Neuronal stem cell (in vitro differentiated cells): Measurements from ENCODE around the gene YARS1.

ENCODE experiments used
- DNase-seq: peaks from one replicate; pipeline ENCODE4 v3.0.0-alpha.2; 2013; ENCODE audit warnings: low spot score
- H2AFZ ChIP-seq: one replicate; pipeline ENCODE4 v1.6.1; 2013; ENCODE audit warnings: mild to moderate bottlenecking, low read length, inconsistent platforms
- H2AK5ac ChIP-seq: 2 replicates; pipeline ENCODE4 v1.6.1; 2013; ENCODE audit warnings: low read depth, mild to moderate bottlenecking, inconsistent platforms, low read length, moderate library complexity, mixed read lengths
- H2BK120ac ChIP-seq: 2 replicates; pipeline ENCODE4 v1.6.1; 2013; ENCODE audit warnings: low read depth, mild to moderate bottlenecking, inconsistent platforms, low read length, moderate library complexity, mixed read lengths
- H2BK12ac ChIP-seq: one replicate; pipeline ENCODE4 v1.6.1; 2013; ENCODE audit warnings: low read length, inconsistent platforms
- H2BK15ac ChIP-seq: 2 replicates; pipeline ENCODE4 v1.6.1; 2013; ENCODE audit warnings: mild to moderate bottlenecking, low read length, inconsistent platforms, mixed read lengths
- H2BK5ac ChIP-seq: one replicate; pipeline ENCODE4 v1.6.1; 2013; ENCODE audit warnings: inconsistent platforms, mild to moderate bottlenecking, low read length, moderate library complexity
- H3K14ac ChIP-seq: one replicate; pipeline ENCODE4 v1.6.1; 2013; ENCODE audit warnings: low read length, inconsistent platforms
- H3K18ac ChIP-seq: 2 replicates; pipeline ENCODE4 v1.6.1; 2013; ENCODE audit warnings: low read length, inconsistent platforms
- H3K23ac ChIP-seq: 2 replicates; pipeline ENCODE4 v1.6.1; 2013; ENCODE audit warnings: low read depth, mild to moderate bottlenecking, mixed read lengths, low read length, inconsistent platforms; ENCODE audit not compliant: poor library complexity
- H3K27ac ChIP-seq: replicated peaks from 3 replicates; pipeline ENCODE4 v1.5.1; 2013; ENCODE audit warnings: low read length, inconsistent platforms
- H3K27me3 ChIP-seq, 3 experiments: 2 replicates each; pipeline ENCODE4 v1.6.1; 2013; ENCODE audit warnings: low read length in 3 of 3, mild to moderate bottlenecking in 2 of 3, inconsistent platforms in 1 of 3, low read depth in 1 of 3, mixed read lengths in 1 of 3, moderate library complexity in 1 of 3; ENCODE audit not compliant: control insufficient read depth in 3 of 3, insufficient read depth in 3 of 3
- H3K36me3 ChIP-seq, 2 donors: replicated peaks in 1 of 2; 2 replicates each; pipeline ENCODE4 v1.6.1; 2013; ENCODE audit warnings: low read length in 2 of 2; ENCODE audit not compliant: control insufficient read depth in 2 of 2, insufficient read depth in 2 of 2
- H3K4ac ChIP-seq: 2 replicates; pipeline ENCODE4 v1.6.1; 2013; ENCODE audit warnings: inconsistent platforms, mild to moderate bottlenecking, low read length, moderate library complexity
- H3K4me1 ChIP-seq, 2 donors: 1 replicate in 1 of 2; 2 replicates in 1 of 2; pipeline ENCODE4 v1.6.1; 2013; ENCODE audit warnings: low read length in 2 of 2, low read depth in 1 of 2; ENCODE audit not compliant: control insufficient read depth in 2 of 2, insufficient read depth in 1 of 2
- H3K4me2 ChIP-seq: one replicate; pipeline ENCODE4 v1.6.1; 2013; ENCODE audit warnings: mild to moderate bottlenecking, low read length, inconsistent platforms; ENCODE audit not compliant: insufficient read depth, poor library complexity, severe bottlenecking
- H3K4me3 ChIP-seq, 2 donors: 2 replicates each; pipeline ENCODE4 v1.5.1; 2013; ENCODE audit warnings: low read length in 2 of 2, mild to moderate bottlenecking in 2 of 2, inconsistent platforms in 1 of 2, moderate library complexity in 1 of 2
- H3K79me1 ChIP-seq: one replicate; pipeline ENCODE4 v1.6.1; 2013; ENCODE audit warnings: low read depth, mild to moderate bottlenecking, inconsistent platforms, low read length, moderate library complexity
- H3K9ac ChIP-seq: one replicate; pipeline ENCODE4 v1.6.1; 2013; ENCODE audit warnings: mild to moderate bottlenecking, low read depth, low read length, inconsistent platforms; ENCODE audit not compliant: poor library complexity
- H3K9me3 ChIP-seq, 2 donors: replicated peaks in 1 of 2; 2 replicates each; pipeline versions ENCODE3 to v1.6.1; 2013; ENCODE audit warnings: low read length in 2 of 2, mild to moderate bottlenecking in 2 of 2, inconsistent platforms in 1 of 2, low read depth in 1 of 2, mixed read lengths in 1 of 2, moderate library complexity in 1 of 2; ENCODE audit not compliant: control insufficient read depth in 2 of 2, insufficient read depth in 1 of 2
- H4K8ac ChIP-seq: one replicate; pipeline ENCODE4 v1.6.1; 2013; ENCODE audit warnings: low read depth, mild to moderate bottlenecking, inconsistent platforms, low read length, moderate library complexity
- H4K91ac ChIP-seq: one replicate; pipeline ENCODE4 v1.6.1; 2013; ENCODE audit warnings: low read length, low read depth, mild to moderate bottlenecking, inconsistent platforms; ENCODE audit not compliant: poor library complexity
- WGBS, 2 donors: extraction: QIAGEN DNeasy Blood & Tissue Kit; methylation state at CpG; one replicate each; pipeline ENCODE4 v1.1.7; 2013; ENCODE audit warnings: missing lambda C conversion rate in 2 of 2, mixed read lengths in 1 of 2; ENCODE audit not compliant: insufficient read length in 2 of 2, insufficient replicate concordance in 1 of 2; ENCODE audit errors: extremely low coverage in 2 of 2; 5-methylcytosine and 5-hydroxymethylcytosine counted together

YARS1 gene

DNA sequence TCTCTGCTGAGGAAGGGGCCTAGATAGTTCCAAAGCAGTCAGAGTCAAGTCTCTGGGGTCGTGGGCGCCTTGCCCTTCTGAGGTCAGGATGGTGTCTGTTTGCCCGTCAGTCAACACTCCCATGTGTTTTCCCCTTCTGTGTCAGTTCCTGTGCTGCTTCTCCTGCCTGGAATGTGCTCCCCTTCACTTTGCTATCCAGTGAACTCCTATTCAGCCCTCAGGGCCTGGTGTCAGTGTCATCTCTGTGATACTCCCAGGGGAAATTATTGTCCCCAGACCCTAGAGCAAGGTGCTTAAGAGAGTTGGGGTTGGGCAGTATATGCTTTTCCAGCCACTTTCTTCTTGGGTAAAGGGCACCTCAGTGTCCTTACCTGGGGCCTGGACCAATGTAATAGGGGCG is 68.8 kb downstream of the YARS1 start:
- no CpG with 5 or more reads among the region's 4 CpGs for WGBS, 2 donors

DNA sequence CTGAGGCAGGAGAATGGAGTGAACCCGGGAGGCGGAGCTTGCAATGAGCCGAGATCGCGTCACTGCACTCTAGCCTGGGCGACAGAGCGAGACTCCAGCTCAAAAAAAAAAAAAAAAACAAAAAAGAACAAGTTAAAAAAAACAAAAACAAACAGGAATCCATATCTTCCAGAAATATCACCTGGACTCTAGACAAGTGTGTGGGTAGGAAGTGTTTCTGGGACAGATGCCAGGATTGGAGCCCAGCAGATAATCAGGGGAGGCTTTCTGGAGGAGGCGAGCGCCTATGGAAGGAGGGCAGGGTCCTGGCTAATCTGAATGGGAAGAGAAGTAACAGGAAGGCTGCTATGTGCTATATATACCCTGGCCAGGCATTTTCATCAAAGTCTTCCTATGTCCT is 71.0 kb downstream of the YARS1 start:
- no CpG with 5 or more reads among the region's 9 CpGs for WGBS, 2 donors
- no peaks in the 10 kb centered on the region for H3K79me1 ChIP-seq
- H3K27me3 ChIP-seq, result peaks cover 0 to 2% (median 2%) of the 10 kb centered on the region in 3 experiments
- no peak overlapping the region for H3K23ac ChIP-seq
- no peak overlapping the region for H3K4me2 ChIP-seq
- no peak overlapping the region for H2BK15ac ChIP-seq
- no peak overlapping the region for H3K14ac ChIP-seq
- H3K4me3 ChIP-seq, result no peak overlapping the region
- H3K9me3 ChIP-seq, result no peaks in the 10 kb centered on the region
- peaks cover 16 to 18% of the 10 kb centered on the region in 2 donors for H3K4me1 ChIP-seq
- no peak overlapping the region for H4K8ac ChIP-seq
- H3K27ac ChIP-seq, result no peak overlapping the region
- H3K18ac ChIP-seq, result no peak overlapping the region
- no peaks in the 10 kb centered on the region for H3K36me3 ChIP-seq
- no peak overlapping the region for H2BK5ac ChIP-seq
- H3K4ac ChIP-seq, result no peak overlapping the region
- no peak overlapping the region for H2AK5ac ChIP-seq
- no peak for DNase-seq
- no peak overlapping the region for H2BK12ac ChIP-seq
- H4K91ac ChIP-seq, result no peak overlapping the region
- H2AFZ ChIP-seq, result no peak overlapping the region
- H2BK120ac ChIP-seq, result no peak overlapping the region
- no peak overlapping the region for H3K9ac ChIP-seq

More for the DNA sequence above, 68.8 kb downstream of the YARS1 start:
- H2BK12ac ChIP-seq, result no peak overlapping the region
- no peak overlapping the region for H2AK5ac ChIP-seq
- H3K27ac ChIP-seq, result no peak overlapping the region
- no peak for DNase-seq
- no peak overlapping the region for H3K9ac ChIP-seq
- H3K27me3 ChIP-seq, result no peaks in the 10 kb centered on the region
- no peak overlapping the region for H3K4me3 ChIP-seq
- no peak overlapping the region for H2AFZ ChIP-seq
- no peaks in the 10 kb centered on the region for H3K9me3 ChIP-seq
- no peak overlapping the region for H3K23ac ChIP-seq
- H3K36me3 ChIP-seq, result no peaks in the 10 kb centered on the region
- no peak overlapping the region for H2BK120ac ChIP-seq
- no peak overlapping the region for H3K4me2 ChIP-seq
- peaks cover 4 to 6% of the 10 kb centered on the region in 2 donors for H3K4me1 ChIP-seq
- no peak overlapping the region for H2BK5ac ChIP-seq
- H3K4ac ChIP-seq, result no peak overlapping the region
- no peak overlapping the region for H3K14ac ChIP-seq
- no peak overlapping the region for H4K91ac ChIP-seq
- no peak overlapping the region for H2BK15ac ChIP-seq
- H3K18ac ChIP-seq, result no peak overlapping the region
- no peak overlapping the region for H4K8ac ChIP-seq
- no peaks in the 10 kb centered on the region for H3K79me1 ChIP-seq

DNA sequence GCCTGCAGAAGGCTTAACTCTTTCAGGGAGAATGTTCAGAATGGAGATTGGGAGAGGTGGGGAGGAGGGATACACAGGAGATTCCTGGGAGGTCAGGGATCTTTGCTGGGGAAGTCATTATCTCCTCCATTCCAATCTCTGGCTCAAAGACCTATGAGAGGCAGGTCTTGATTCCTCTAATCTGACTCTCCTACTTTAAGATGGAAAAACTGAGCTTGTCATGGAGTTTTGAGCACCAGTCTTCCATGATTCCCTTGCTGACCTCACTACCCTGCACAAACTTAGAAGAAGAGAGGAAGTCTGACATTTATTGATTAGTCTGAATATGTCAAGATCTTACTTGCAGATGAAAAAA is 73.1 kb downstream of the YARS1 start:
- Histone ChIP-seq H3K36me3 (no peaks in the 10 kb centered on the region), H4K91ac (no peak overlapping the region), H2BK15ac (no peak overlapping the region), H3K23ac (no peak overlapping the region), H3K27me3 (peaks cover 0 to 14% (median 13%) of the 10 kb centered on the region in 3 experiments), H2BK120ac (no peak overlapping the region), H3K4me2 (no peak overlapping the region), H3K4ac (no peak overlapping the region), H3K14ac (no peak overlapping the region), H2BK5ac (no peak overlapping the region), H3K4me3 (no peak overlapping the region), H3K4me1 (peaks cover 16 to 21% of the 10 kb centered on the region in 2 donors), H3K18ac (no peak overlapping the region), H4K8ac (no peak overlapping the region), H3K79me1 (no peaks in the 10 kb centered on the region), H3K27ac (no peak overlapping the region), H2AK5ac (no peak overlapping the region), H2AFZ (no peak overlapping the region), H2BK12ac (no peak overlapping the region), H3K9ac (no peak overlapping the region), H3K9me3 (no peaks in the 10 kb centered on the region)
- DNase-seq, result no peak

DNA sequence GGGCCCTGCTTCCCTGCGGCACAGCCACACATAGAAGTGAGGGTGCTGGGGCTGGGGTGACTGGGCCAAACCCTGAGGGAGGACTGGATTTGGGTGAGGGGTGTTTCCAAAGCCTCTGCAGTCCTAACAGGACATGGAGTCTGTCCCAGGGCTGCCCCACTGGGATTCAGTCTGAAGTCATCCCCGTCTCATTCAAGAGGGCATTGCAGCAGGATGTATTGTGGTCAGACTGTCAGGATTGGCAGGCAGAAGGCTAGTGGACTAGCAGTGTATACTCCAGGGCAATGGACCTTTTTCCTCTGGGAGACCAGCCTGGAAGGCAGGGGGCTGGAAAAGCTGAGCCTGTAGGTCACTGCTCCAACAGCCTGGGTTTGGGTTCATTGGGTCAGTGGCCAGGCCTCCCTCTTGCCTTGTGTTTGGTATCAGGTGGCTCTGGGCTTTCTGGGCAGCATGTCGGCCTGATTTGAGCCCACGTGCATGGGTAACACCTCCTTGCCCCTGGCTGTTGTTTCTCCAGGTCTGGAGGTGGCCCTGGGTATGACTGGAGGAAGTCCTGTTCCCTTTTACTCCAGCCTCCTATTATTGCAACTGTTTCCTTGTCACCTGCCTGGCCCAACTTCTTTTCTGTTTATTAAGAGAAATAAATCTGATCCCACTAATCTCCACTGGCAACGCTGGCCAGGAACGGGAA is 73.6 kb downstream of the YARS1 start:
- H3K9me3 ChIP-seq, result no peaks in the 10 kb centered on the region
- no peak overlapping the region for H3K18ac ChIP-seq
- H3K4me1 ChIP-seq, result peaks cover 16 to 21% of the 10 kb centered on the region in 2 donors
- no peak overlapping the region for H2AFZ ChIP-seq
- no peak overlapping the region for H3K4ac ChIP-seq
- no peak overlapping the region for H2BK12ac ChIP-seq
- no peak overlapping the region for H4K91ac ChIP-seq
- H3K27ac ChIP-seq, result no peak overlapping the region
- no peak overlapping the region for H4K8ac ChIP-seq
- no peak overlapping the region for H2AK5ac ChIP-seq
- no peak overlapping the region for H3K23ac ChIP-seq
- no peak overlapping the region for H3K9ac ChIP-seq
- H3K4me3 ChIP-seq, result no peak overlapping the region
- H3K36me3 ChIP-seq, result no peaks in the 10 kb centered on the region
- DNase-seq, result no peak
- no peak overlapping the region for H3K4me2 ChIP-seq
- no CpG with 5 or more reads among the region's 6 CpGs for WGBS, 2 donors
- H3K79me1 ChIP-seq, result no peaks in the 10 kb centered on the region
- no peak overlapping the region for H2BK15ac ChIP-seq
- no peak overlapping the region for H2BK120ac ChIP-seq
- no peak overlapping the region for H2BK5ac ChIP-seq
- H3K27me3 ChIP-seq, result peaks cover 0 to 14% (median 13%) of the 10 kb centered on the region in 3 experiments
- H3K14ac ChIP-seq, result no peak overlapping the region
